Fibroblast of skin of scalp (primary cell): ENCODE measurements around the gene TBL3.
"Not testable (repeated sequence)": the region's sequence is repeated elsewhere in the genome, so short reads cannot be mapped to it uniquely, and the experiment has no call there.

Experiments used
- DNase-seq: peaks from one replicate; pipeline ENCODE4 v3.0.0-alpha.2; 2013

Gene TBL3

DNA sequence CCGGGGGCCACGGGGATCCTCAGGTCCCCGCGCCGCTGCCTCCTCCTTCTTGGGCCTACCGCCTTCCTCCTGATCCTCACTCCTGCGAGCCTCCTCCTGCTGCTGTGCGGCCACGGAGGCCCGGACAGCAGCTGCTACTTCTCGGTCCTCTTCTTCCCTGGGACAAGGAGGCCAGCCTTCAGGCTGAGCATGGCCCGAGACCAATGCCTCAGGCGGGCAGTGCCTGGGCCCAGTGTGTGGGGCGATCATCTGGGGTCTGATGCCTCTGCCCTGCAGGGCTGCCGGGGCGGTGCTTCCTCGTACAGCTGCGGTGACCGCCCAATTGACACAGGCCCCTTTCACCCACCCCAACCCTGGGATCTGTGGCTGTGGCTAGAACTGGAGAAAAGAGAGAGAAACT is 29.2 kb downstream of the TBL3 start:
- DNase-seq = no peak

DNA sequence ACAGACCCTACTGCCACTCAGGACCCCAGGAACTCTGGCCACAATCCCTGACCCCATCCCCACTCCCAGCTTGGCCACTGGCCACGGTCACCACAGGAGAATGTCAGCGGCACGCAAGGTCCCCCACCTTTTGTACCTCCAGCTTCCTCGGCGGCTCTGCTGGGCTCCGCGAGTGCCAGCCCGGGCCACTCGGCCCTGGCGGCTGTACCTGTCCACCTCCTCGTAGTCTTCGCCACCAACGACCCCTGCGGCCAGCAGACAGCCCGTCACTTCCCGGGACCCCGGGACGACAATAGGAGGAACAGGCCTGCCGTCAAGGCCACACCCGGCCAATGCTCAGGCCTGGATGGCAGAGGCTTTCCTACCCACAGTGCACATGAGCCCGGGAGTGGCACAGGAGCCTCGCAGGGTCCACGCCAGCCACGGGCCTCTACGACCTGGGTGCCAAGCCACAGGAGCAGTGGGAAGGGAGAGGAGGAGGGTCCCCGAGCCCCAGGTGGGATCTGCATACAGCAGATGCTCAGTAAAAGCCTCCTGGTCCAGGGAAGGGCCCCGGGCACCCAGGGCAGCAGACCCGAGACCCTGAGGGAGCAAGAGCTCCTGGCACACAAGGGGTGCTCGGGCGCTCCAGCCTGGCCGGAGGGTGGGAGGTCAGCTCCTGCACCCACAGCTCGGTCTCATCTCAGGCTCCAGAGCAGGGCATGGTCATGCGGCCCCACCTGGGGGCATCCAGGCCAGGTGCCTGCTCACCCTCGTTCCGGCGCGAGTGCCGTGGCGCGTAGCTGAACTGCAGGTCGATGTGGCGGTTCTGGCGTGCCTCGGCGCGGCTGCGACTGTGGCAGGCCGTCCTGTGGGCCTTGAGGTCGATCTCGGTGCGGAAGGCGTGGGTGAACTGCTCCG is 29.9 kb downstream of the TBL3 start:
- no peak for DNase-seq

DNA sequence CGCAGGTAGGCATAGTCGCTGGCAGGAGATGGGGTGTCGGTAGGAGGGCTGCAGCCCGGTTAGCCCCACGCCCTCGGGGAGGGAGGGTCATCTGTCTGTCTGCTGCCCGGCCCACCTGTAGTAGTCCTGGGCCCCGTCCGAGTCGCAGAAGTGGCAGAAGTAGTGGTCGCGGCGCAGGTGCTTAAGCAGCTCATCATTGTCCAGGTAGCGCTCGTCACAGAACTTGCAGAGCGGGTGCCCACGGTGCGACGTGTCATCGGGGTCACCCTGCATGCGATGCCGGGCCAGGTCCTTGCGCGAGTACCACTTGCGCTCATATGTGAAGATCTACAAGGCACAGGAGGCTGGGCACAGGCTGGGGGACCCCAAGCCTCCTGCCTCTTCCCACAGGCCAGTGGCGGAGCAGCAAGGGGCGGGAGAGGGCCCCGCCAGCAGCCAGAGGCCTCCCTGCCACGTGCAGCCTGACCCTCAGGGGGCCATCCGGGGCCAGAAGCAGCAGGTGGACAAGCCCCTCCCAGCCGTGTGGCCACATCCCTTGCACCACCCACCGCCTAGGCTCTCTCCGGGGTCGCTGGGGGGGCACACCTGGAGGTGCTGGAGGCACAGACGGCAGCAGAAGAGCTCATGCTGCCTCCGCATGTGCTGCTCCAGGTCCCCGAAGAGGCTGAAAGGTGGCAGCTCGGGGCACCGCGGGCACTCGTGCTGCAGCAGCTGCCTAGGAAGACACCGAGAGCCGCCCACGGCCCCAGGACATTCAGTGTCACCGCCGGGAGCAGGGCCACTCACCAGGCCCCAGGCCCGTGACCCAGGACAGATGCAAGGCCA is 30.8 kb downstream of the TBL3 start:
- no peak for DNase-seq

DNA sequence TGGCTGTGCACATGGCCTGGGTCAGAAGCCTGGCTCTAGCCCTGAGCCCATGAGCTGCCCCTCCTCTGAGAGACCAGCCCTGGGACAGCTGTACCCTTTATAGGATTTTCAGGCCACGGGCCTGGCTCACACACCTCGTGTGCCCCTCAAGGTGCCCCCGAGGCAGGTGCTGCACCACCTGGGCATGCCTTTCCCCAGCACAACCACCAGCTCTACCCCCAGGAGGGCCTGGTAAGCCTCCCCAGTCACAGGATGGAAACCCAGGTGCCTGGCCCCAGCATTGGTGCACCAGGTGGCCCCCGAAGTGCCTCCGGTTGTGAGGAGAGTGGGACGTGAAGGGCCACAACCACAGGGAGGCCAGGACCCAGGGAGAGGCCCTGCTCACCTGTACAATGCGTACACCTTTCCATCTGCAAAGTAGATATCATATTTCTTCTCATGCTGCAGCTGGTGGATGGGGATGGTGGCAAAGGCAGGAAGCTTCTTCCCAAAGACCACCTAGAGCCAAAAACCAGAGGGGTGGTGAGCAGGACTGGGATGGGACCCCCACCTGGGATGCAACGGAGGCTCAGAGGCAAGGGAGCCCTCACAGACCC is 31.5 kb downstream of the TBL3 start:
- no peak for DNase-seq

DNA sequence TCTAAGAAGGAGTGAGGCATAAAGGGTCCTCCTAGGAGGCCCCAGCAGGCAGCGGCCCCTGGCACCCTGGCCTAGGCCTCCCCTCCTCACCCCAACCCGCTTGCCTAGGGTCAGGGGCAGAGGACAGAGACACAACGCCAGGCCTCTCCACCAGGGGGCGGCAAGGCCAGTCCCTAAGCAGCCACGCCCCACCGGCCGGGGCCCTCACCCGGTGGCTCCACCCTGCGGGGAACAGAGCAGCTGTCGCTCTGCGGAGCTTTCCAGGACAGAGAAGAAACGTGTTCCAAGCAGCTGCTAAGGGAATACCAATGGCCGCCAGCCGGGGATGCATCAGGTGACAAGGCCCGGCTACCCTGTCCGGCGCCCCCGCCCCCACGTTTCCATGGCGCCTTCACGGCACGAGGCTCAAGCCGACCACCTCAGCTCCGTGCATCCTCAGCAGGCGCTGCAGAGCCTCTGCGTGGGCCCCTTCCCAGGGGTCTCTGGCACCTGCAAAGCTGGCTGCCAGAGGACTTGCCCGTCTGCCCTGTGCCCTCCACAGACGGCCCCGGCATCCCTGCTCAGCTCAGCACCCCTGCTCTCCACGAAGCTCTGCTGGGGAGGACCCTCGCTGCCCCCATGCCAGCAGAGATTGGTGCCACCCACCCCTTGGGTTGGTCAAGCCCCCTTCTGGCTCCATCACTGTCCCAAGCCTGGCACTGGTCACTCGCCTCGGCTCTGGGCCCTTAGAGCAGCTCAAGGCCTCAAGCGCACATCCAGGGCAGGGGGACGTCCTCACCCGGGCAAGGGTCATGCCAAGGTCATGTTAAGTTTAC is 32.2 kb downstream of the TBL3 start:
- DNase-seq = peak; percentile 85

- no peak for DNase-seq
Measured at GRCh38 chr16:2004795-2005517, 33.1 kb downstream of the TBL3 start.

GRCh38 chr16:2005646-2006045 is 33.8 kb downstream of the TBL3 start:
- no peak for DNase-seq

DNA sequence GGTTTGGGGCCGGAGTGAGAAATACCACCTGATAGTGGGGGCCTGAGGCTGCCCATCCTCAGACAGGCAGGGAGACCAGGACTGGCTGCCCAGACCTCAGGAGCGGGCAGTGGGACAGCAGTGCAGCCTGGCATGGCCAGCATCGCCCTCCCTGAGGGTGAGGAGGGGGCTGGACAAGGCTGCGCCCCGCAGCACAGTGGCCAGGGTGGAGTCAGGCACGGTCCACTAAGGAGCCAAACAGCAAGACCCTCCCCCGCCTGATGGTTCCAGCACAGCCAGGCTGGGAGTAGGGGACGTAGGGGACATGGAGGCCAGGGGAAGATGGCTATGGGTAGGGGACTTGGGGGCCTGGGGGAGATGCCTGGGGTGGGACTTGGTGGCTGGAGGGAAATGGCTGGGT is 34.5 kb downstream of the TBL3 start:
- DNase-seq = no peak

- no peak for DNase-seq
Measured at GRCh38 chr16:2007081-2007836, 35.4 kb downstream of the TBL3 start.

GRCh38 chr16:2008009-2008526 is 36.2 kb downstream of the TBL3 start:
- DNase-seq = peak; percentile 55

DNA sequence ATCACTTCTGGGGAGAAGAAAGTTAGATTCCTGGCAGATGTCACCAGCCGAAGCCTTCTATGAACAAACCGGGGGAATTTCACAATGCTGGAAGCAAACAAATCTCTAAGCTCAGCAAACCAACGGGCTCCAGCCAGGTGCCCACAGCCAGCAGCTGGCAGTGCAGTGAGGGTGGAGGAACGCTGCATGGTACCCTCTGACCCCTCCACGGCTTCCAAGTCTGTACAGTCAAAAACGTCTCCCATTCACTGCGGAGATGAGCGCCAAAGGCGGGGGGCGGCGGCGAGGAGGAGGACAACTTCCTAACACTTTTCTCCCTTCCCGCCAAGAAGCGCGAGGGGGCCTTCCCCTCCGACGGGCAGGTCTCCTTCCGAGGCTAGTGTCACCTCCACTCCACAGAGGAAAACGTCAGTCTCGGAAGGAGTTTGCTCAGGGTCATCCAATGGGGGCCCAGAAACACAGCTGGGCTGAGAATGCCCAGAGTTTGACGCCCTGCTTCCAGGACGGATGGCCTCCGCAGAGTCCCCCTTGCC is 36.8 kb downstream of the TBL3 start:
- peak; percentile 11 for DNase-seq

DNA sequence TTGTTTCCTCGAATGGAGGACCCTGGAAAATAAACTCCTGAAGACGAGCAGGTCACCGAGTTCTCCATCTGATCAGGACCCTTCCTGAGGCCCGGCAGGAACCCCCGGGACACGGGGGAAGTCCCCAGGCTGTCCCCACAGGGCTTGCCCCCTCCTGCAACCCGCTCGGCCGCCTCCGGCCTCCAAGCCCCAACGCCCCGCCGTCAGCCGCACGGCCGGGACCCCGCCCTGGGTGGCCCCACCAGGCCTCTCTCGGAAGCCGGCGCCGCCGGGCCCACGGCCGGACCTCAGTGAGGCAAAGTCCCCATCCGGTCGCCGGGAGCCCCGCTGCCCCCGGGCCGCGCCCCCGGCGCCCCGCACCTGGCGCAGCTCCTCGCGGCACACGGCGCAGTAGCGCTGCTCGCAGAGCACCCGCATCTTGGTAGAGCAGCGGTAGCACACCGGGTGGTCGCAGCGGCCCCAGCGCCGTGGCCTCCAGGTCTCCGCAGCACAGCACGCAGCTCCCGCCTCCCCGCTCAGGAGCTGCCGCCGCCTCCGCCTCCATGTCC is 37.4 kb downstream of the TBL3 start:
- DNase-seq = no peak

GRCh38 chr16:2009791-2010510 is 38.1 kb downstream of the TBL3 start, which contains the start of gene ZNF598:
Gene ZNF598, minus strand, starts transcription at chr16:2009821.
- DNase-seq = peak; percentile 93

DNA sequence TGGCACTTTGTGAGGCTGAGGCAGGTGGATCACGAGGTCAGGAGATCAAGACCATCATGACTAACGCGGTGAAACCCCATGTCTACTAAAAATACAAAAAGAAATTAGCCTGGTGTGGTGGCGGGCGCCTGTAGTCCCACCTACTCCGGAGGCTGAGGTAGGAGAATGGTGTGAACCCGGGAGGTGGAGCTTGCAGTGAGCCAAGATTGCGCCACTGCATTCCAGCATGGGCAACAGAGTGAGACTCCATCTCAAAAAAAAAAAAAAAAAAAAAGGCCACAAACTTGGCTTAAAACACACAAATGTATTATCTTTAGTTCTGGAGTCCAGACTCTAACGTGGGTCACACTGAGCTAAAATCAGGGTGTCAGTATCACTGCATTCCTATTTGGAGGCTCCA is 39.9 kb downstream of the TBL3 start:
- DNase-seq = not testable (repeated sequence)

DNA sequence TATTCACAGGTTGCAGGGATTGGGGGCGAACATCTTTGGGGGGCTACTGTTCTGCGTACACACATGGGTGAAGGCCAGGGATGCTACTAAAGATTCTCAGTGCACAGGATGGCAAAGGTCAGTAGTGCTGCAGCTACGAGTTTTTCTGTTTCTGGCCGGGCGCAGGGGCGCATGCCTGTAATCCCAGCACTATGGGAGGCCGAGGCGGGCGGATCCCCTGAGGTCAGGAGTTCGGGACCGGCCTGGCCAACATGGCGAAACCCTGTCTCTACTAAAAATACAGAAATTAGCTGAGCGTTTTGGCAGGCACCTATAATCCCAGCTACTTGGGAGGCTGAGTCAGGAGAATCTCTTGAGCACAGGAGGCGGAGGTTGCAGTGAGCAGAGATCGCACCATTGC is 41.7 kb downstream of the TBL3 start:
- DNase-seq = no peak

GRCh38 chr16:2015117-2015946 is 43.5 kb downstream of the TBL3 start:
- peak; percentile 56 for DNase-seq

DNA sequence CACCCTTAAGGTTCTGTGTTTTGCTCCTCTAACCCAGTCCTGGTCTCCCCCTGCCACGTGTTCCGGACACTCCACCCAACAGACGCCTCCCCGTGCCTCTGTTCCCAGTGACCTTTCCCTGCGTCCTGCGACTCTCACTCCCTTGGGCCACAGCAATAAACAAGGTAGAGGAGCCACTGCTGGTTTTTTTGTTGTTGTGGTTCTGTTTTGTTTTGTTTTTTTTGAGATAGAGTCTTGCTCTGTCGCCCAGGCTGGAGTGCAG is 44.0 kb downstream of the TBL3 start:
- no peak for DNase-seq

DNA sequence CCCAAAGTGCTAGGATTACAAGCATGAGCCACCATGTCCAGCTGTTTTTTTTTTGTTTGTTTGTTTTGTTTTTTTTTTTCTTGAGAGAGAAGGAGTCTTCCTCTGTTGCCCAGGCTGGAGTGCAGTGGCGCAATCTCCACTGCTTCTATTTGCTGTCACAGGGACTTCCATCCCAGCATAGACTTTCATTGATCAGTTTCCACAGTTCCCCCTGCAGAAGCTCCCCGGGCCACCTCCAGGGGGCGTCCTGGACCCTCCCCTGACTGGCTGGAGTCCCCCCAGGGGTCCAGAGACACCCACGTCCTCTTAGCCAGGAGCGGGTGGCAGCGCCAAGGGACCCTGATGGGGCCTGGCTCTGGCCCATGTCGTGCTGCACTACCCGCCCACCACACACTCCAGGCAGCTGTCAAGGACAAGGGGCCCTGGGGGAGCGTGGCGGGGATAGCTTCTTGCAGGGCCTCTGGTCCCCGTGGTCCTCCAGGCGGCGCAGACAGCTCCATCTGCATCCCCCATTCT is 44.6 kb downstream of the TBL3 start:
- DNase-seq = peak; percentile 19
